IPS-15b (cell line): Measurements from ENCODE around the gene FADS1.

Experiments used
- H3K27me3 ChIP-seq: one replicate; pipeline ENCODE4 v1.6.1; 2013; ENCODE audit warnings: low read length; ENCODE audit not compliant: control insufficient read depth, insufficient read depth
- H3K36me3 ChIP-seq: one replicate; pipeline ENCODE4 v1.6.1; 2013; ENCODE audit warnings: low read length; ENCODE audit not compliant: control insufficient read depth, insufficient read depth
- H3K4me1 ChIP-seq: one replicate; pipeline ENCODE4 v1.6.1; 2013; ENCODE audit warnings: mild to moderate bottlenecking, low read length; ENCODE audit not compliant: control insufficient read depth, insufficient read depth
- H3K4me3 ChIP-seq: one replicate; pipeline ENCODE4 v1.5.1; 2013; ENCODE audit warnings: low read depth, low read length
- H3K9ac ChIP-seq: one replicate; pipeline ENCODE4 v1.6.1; 2013; ENCODE audit warnings: low read depth, mild to moderate bottlenecking, low read length
- H3K9me3 ChIP-seq: one replicate; pipeline ENCODE4 v1.6.1; 2013; ENCODE audit warnings: mild to moderate bottlenecking, low read length; ENCODE audit not compliant: control insufficient read depth, insufficient read depth

The FADS1 gene

DNA sequence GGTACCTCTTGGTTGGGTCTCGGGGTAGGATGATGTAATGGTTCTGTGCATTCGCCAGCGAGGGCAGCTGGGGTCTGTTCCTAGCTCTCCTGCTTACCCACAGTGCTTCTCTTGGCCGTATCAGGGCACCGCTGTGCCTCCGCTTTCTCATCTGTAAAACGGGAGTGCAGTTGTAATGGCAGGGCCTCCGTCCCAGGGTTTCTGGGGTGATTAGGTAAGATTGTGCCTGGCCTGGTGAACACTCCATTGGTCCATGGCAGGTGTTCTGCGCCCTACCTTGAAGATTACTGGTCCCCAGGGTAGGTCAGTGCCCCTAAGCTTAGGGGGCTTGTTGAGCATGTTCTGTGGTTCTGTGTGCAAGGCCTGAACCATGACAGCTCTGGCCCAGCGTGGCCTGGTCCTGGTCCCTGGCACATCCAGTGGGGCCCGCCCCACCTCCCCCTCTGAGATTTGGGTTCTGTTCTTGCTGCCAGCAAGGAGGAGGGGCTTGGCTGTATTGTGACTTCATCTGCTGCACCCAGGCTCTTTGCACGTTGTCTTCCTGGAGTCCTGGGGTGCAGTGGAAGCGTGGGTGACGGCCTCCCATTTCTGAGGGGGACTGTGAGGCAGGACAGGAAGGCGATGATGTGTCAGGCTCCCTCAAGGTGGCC, 59.5 kb downstream of the FADS1 start:
- Histone ChIP-seq H3K9me3 (no peaks in the 10 kb centered on the region), H3K36me3 (no peaks in the 10 kb centered on the region), H3K9ac (no peak overlapping the region), H3K4me1 (peaks cover 8% of the 10 kb centered on the region), H3K27me3 (peaks cover 14% of the 10 kb centered on the region), H3K4me3 (no peak overlapping the region)

DNA sequence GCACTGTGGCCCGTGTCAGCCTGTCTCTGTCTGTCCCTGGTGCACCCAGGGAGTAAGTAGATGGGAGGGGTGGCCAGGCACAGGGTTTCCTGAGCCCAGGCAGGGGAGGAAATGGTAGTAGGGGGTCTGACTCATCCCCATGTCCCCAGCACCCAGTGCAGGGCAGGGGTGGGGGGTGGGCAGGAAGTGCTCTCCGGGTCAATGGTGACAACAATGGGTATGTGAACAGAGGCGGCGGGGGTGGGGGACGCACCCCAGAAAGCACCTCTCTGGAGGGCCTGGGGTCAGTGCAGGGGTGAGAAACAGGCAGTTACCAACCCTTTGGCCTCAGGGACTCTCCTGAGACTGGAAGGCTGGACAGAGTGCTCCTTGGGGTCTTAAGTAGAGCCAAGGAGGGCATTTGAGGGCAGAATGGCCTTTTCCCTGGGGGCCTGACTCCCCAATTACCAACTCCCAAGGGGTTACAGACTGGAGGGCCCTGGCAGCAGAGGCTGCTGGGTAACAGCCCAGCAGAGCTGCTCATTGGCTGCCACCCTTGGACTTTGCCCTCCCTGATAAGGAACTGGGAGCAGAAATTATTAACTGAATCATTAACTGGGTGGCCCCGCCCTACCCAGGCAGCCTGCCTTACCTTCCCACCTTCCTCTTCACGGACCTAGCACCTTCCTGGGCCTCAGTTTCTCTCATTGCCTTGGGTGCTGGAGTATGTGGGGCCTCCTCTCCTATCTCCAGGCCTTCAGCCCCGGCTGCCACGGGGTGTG, 60.2 kb downstream of the FADS1 start:
- H3K4me3 ChIP-seq: no peak overlapping the region
- no peaks in the 10 kb centered on the region for H3K9me3 ChIP-seq
- H3K36me3 ChIP-seq: no peaks in the 10 kb centered on the region
- peaks cover 6% of the 10 kb centered on the region for H3K4me1 ChIP-seq
- no peak overlapping the region for H3K9ac ChIP-seq
- peaks cover 18% of the 10 kb centered on the region for H3K27me3 ChIP-seq

DNA sequence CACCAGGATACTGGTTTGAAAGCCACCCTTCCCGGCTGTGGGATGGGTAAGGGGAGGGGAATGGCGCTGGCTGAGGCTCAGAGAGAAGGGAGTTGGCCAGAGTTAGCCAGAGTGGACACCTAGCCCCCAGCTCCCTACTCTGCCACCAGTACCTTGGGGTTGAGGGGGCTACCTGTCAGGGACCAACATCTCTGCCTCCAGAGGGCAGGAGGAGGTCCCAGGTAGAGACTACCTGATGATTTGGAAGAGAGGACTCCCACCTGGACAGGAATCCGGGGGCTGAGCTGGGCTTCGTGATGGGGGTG, 60.7 kb downstream of the FADS1 start:
- no peaks in the 10 kb centered on the region for H3K36me3 ChIP-seq
- H3K9ac ChIP-seq: no peak overlapping the region
- H3K4me3 ChIP-seq: no peak overlapping the region
- H3K9me3 ChIP-seq: no peaks in the 10 kb centered on the region
- peaks cover 4% of the 10 kb centered on the region for H3K4me1 ChIP-seq
- peaks cover 21% of the 10 kb centered on the region for H3K27me3 ChIP-seq

DNA sequence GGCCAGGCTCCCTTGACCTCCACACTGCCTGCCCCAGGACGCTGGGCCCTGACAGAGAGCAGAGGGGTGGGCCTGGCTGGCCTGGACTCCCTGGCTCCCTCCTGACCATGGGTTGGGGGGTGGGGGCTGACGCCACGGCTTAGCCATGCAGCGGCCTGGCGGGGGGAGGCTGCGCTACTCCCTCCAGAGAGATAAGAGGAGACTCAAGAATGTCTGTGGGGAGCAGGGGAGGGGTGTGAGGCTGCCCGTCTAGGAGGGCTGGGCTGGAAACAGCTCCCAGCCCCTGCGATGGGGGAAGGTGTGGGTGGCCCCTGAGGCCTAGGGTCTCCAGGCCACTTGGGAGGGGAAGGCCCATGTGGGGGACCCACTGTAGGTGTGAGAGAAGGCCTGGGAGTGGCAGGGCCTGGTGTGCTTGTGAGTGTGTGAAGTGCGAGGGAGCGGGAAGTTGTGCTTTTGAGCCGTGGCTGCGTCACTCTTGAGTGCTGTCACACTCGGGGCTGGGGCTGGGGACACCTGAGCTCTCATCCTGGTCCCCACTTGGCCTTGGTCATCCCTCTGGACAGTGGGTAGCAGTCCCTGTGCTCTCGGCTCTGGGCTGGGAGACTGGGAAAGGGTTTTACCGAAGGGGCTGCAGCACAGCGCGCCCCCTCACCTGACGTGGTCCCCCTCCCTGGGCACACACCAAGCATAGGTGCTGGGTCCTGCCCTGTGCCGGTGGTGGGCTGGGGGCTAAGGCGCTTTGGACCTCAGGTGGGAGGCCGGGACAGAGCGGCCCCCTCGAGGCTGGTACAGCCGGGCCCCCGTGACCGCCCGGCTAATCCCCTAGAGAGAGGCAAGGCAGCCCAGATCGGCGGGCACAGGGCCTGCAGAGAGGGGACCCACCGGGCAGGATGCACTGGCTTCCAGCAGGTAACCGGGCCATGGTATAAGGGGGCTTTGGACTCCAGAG, 62.0 kb downstream of the FADS1 start:
- Histone ChIP-seq H3K9ac (peak overlapping the region; percentile 24), H3K4me1 (peaks cover 6% of the 10 kb centered on the region)

DNA sequence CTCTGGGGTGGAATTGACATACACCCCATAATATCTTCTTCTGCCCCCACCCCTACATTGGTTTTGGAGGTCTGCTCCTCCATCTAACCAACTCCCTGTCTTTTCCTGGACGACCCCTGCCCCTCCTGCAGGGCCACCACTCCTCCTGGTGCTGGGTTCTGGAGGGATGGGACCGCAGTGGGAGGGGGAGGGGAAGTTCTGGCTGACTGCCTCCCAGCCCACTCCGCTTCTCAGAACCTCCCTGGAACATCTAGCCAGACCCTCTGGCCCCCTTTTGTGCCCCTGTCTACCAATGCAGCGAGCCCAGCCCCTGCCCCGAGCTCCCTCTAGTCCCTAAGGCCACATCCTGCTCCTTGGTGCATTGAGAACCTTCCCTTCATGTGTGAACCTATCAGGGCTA, 63.1 kb downstream of the FADS1 start:
- H3K9ac ChIP-seq: no peak overlapping the region
- peaks cover 21% of the 10 kb centered on the region for H3K27me3 ChIP-seq
- H3K4me1 ChIP-seq: peaks cover 11% of the 10 kb centered on the region
- no peak overlapping the region for H3K4me3 ChIP-seq
- no peaks in the 10 kb centered on the region for H3K9me3 ChIP-seq
- H3K36me3 ChIP-seq: no peaks in the 10 kb centered on the region

More for the DNA sequence above, 62.0 kb downstream of the FADS1 start:
- Histone ChIP-seq H3K9me3 (no peaks in the 10 kb centered on the region), H3K36me3 (no peaks in the 10 kb centered on the region), H3K4me3 (no peak overlapping the region), H3K27me3 (peaks cover 21% of the 10 kb centered on the region)

DNA sequence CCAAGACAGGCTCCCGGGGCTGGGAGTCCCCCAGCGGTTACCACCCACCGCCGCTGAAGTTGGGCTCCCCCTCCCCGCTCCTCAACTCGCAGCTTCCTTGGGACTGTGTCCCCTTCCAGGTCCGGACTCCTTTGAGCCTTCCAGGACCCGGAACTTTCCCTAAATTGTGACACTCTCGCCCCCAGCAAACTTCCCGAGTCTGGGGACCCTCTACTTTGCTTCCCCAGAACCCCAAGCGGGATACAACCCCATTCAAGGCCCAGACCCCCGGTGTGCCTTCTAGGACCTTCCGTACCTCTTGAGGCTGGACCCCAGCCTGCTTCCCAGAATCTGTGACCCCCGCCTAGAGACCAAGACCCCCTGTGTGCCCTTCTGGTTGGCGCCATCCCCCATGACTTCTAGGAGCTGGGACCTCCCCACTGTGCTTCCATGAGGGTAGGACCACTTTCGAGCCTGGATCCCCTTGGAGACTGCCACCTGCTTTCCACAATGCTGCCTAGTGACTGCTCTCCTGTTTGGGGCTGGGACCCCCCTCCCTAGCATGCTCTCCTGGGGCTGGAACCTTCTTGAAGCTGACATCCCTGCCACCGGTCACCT, 63.8 kb downstream of the FADS1 start:
- peaks cover 11% of the 10 kb centered on the region for H3K4me1 ChIP-seq
- no peak overlapping the region for H3K9ac ChIP-seq
- peaks cover 23% of the 10 kb centered on the region for H3K27me3 ChIP-seq
- no peaks in the 10 kb centered on the region for H3K9me3 ChIP-seq
- peak overlapping the region; percentile 53 for H3K4me3 ChIP-seq
- H3K36me3 ChIP-seq: no peaks in the 10 kb centered on the region

DNA sequence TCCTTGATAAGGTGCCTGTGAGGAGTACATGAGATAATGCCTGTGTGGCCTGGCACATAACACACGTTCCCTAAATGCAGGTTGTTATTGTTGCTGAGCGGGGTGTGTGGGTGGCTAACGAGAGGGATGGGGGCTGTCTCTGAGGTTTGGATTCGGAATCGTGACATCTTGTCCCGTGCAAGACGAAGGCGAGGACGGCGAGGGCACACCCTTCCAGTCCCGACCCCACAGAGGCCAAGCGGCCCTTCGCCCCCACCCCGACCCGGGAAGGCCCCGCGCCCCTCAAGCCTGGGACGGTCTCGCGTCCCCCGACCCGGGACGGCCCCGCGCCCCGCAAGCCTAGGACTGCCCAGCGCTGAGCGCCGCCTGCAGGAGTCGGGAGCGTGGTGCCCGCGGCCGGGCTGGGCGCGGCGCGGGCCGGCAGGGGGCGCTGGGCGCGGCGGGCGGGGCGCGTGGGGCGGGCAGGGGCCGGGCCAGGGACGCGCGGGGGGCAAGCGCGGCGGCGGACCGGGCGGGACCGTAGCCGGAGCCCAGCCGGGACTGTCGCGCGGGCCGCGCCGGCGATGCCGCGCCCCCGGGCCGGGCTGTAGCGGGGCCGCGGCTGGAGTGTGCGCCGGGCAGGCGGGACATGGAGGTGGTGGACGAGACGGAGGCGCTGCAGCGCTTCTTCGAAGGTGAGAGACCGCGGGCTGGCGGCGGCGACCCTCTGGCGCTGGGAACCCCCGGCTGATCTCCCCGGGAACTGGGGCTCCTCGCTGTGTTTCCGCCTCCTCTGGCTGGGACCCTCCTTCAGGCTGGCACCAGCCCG, 64.5 kb downstream of the FADS1 start, which contains the start of gene MYRF:
TSS of gene MYRF (plus strand) at position 520 of the 808 bp plus-strand sequence. CDS start at position 629, 109 bp downstream.
- Histone ChIP-seq H3K9ac (no peak within 1 kb of the TSS), H3K9me3 (no peaks in the 10 kb centered on the region), H3K27me3 (peaks cover 23% of the 10 kb centered on the region), H3K4me1 (peaks cover 13% of the 10 kb centered on the region), H3K36me3 (no peaks in the 10 kb centered on the region), H3K4me3 (peak within 1 kb of the TSS; percentile 53)

DNA sequence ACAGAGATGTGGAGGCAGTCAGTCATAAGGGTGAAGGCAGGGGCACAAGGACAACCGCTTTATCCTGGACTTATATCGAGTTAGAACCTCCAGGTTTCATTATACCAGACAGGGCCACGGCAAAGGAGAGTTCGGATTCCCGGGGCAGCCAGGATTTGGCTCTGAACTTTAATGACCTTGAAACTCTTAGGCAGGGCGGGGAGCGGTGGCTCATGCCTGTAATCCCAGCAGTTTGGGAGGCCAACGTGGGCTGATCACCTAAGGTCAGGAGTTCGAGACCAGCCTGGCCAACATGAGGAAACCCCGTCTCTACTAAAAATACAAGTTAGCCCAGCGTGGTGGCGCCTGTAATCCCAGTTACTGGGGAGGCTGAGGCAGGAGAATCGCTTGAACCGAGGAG, 65.4 kb downstream of the FADS1 start:
- Histone ChIP-seq H3K4me1 (peaks cover 14% of the 10 kb centered on the region), H3K9me3 (no peaks in the 10 kb centered on the region), H3K36me3 (no peaks in the 10 kb centered on the region), H3K4me3 (no peak overlapping the region), H3K27me3 (peaks cover 23% of the 10 kb centered on the region), H3K9ac (no peak overlapping the region)

DNA sequence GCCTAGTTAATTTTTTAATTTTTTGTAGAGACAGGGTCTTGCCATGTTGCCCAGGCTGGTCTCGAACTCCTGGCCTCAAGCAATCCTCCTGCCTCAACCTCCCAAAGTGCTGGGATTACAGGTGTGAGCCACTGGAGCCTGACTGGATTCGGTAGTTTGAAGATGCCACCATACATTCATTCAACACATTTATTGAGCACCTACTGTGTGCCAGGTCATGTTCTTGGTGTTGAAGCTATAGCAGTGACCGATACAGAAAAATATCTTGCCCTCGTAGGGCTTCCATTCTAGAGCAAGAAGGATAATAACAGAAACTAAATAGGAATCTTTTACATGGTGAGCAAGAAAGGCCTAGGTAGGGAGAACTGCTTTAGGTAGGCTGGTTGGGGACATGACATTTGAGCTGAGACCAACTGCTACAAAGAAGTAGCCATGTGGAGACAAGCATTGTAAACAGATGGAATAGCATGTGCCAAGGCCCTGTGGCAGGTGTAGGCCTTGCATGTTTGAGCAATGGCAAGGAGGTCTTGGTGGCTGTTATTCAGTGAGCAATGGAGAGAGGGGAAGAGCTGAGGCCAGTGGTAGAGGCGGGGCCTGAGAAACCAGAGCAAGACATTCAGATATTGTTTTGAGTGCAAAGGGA, 66.1 kb downstream of the FADS1 start:
- Histone ChIP-seq H3K36me3 (no peaks in the 10 kb centered on the region), H3K9ac (no peak overlapping the region), H3K9me3 (no peaks in the 10 kb centered on the region), H3K27me3 (peaks cover 23% of the 10 kb centered on the region), H3K4me3 (no peak overlapping the region), H3K4me1 (peaks cover 14% of the 10 kb centered on the region)
